CD4-positive, alpha-beta T cell (primary cell): ENCODE results near the gene MRPS34. TPM values are rescaled to one million over a fixed set of nuclear protein-coding genes. Genes with fewer than 3 reads are reported as not detected.

Source experiments
- ATAC-seq: fragments of 200-7000 bp; cut with Tn5 transposase; one replicate; pipeline ENCODE4 v1.10.0; 2022; ENCODE audit warnings: mild to moderate bottlenecking; ENCODE audit not compliant: poor library complexity
- CTCF ChIA-PET: fragments of 350-600 bp; sonication (Branson Sonifier 250); formaldehyde crosslinking; loops from one replicate; lab custom pipeline; 2021; ENCODE audit warnings: antibody characterized with exemption, inconsistent platforms; lab: Charles Lee
- POLR2A ChIA-PET: fragments of 350-600 bp; sonication (Branson Sonifier 250); formaldehyde crosslinking; loops from one replicate; lab custom pipeline; 2021; ENCODE audit warnings: antibody characterized with exemption, inconsistent platforms; lab: Charles Lee
- DNase-seq, 14 experiments: peaks; one replicate each; pipeline ENCODE4 v3.0.0-alpha.2; 2013 to 2020; ENCODE audit warnings: mixed read lengths in 2 of 14
- H3K27ac ChIP-seq, 2 donors: one replicate each; pipeline versions ENCODE4 v1.5.1 to v1.7.0; 2013; ENCODE audit warnings: low read length in 2 of 2, low read depth in 1 of 2, mild to moderate bottlenecking in 1 of 2
- H3K27me3 ChIP-seq, 2 experiments: 1 replicate in 1 of 2; 2 replicates in 1 of 2; pipeline versions ENCODE4 v1.6.1 to v1.7.0; 2013; ENCODE audit warnings: low read length in 2 of 2, control low read depth in 1 of 2, mild to moderate bottlenecking in 1 of 2, moderate library complexity in 1 of 2; ENCODE audit not compliant: insufficient read depth in 2 of 2, control insufficient read depth in 1 of 2
- H3K36me3 ChIP-seq: one replicate; pipeline ENCODE4 v1.6.1; 2013; ENCODE audit warnings: low read length, control low read depth; ENCODE audit not compliant: insufficient read depth
- H3K4me1 ChIP-seq: one replicate; pipeline ENCODE4 v1.6.1; 2013; ENCODE audit warnings: low read length, control low read depth; ENCODE audit not compliant: insufficient read depth
- H3K4me3 ChIP-seq: one replicate; pipeline ENCODE4 v1.5.1; 2013; ENCODE audit warnings: mild to moderate bottlenecking, low read length, moderate library complexity
- H3K9me3 ChIP-seq, 2 experiments: 1 replicate in 1 of 2; 2 replicates in 1 of 2; pipeline versions ENCODE4 v1.6.1 to v1.7.0; 2013; ENCODE audit warnings: low read length in 2 of 2, mild to moderate bottlenecking in 2 of 2, control low read depth in 1 of 2, moderate library complexity in 1 of 2; ENCODE audit not compliant: control insufficient read depth in 1 of 2, insufficient read depth in 1 of 2
- H3K27ac Mint-ChIP-seq: one replicate; pipeline ENCODE4 v1.8.0; 2020; ENCODE audit warnings: mixed read lengths
- H3K27me3 Mint-ChIP-seq: one replicate; pipeline ENCODE4 v1.8.0; 2021; ENCODE audit warnings: mixed read lengths
- H3K36me3 Mint-ChIP-seq: one replicate; pipeline ENCODE4 v1.8.0; 2021; ENCODE audit warnings: low read depth, mixed read lengths
- H3K4me1 Mint-ChIP-seq: one replicate; pipeline ENCODE4 v1.8.0; 2021; ENCODE audit warnings: low read depth, mixed read lengths
- H3K4me3 Mint-ChIP-seq: one replicate; pipeline ENCODE4 v1.8.0; 2020; ENCODE audit warnings: mild to moderate bottlenecking, mixed read lengths
- H3K9me3 Mint-ChIP-seq: one replicate; pipeline ENCODE4 v1.8.0; 2020; ENCODE audit warnings: mixed read lengths
- intact Hi-C, 2 experiments: fragments of 100-400 bp; cut with DNase I in 1 of 2; cut with micrococcal nuclease in 1 of 2; formaldehyde crosslinking; loops; one replicate each; pipeline versions ENCODE4 v1.15.1 to v1.9.0; 2023 to 2025; cut with DNase I, micrococcal nuclease
- total RNA-seq, 174 experiments: library from RNA in 2 of 174; stranded (reverse) in 2 of 174; gene quantifications; one replicate each; pipeline ENCODE4 v1.2.3 and lab custom pipeline; 2021 to 2026
- TF ChIP-seq, protein P1 (sequence below): fragments of 200-600 bp; IDR thresholded peaks from one replicate; pipeline ENCODE4 v1.8.0; 2022; ENCODE audit warnings: antibody characterized with exemption, mild to moderate bottlenecking

The MRPS34 gene
- total RNA-seq, 2 experiments from 2014 or later, result 25.5 to 26.9 TPM

DNA sequence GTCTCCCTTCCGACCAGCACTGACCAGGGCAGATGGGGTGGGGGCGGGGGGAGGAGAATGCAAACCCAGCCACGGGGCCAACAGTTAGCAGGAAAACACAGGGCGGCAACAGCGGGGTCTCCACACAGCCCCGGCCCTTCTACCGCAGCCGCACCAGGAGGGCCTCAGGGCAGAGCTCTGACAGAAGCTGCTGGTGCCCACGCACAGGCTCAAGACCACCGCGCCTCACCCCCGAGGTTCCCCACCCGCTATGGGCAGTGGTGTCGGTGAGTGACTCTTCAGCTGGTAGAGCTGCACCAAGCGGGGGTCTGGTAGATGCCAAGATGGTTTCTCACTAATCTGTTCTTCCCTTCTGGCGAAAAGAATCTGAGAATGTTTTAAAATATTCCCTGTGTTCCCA is 37.6 kb upstream of the MRPS34 start:
- Mint-ChIP-seq H3K4me3 (no peak overlapping the region), H3K4me1 (peaks cover 6% of the 10 kb centered on the region), H3K27ac (no peak overlapping the region), H3K27me3 (no peaks in the 10 kb centered on the region), H3K9me3 (no peaks in the 10 kb centered on the region), H3K36me3 (peaks cover 55% of the 10 kb centered on the region)
- Histone ChIP-seq H3K27me3 (no peaks in the 10 kb centered on the region), H3K27ac (no peak overlapping the region), H3K9me3 (peaks cover 0 to 5% of the 10 kb centered on the region in 2 experiments), H3K4me3 (no peak overlapping the region), H3K36me3 (peaks cover 50% of the 10 kb centered on the region), H3K4me1 (peaks cover 3% of the 10 kb centered on the region)
- DNase-seq (no peak), ATAC-seq (no peak)
- intact Hi-C loops, result no loop called here
- ChIA-PET CTCF (no interaction called here), POLR2A (interaction anchor here (1.5 kb wide), 1 partner anchor 28 kb away, joined by 3 read pairs; the partner anchor contains the start of genes NUBP2 and SPSB3)
- TF ChIP-seq, protein P1, sequence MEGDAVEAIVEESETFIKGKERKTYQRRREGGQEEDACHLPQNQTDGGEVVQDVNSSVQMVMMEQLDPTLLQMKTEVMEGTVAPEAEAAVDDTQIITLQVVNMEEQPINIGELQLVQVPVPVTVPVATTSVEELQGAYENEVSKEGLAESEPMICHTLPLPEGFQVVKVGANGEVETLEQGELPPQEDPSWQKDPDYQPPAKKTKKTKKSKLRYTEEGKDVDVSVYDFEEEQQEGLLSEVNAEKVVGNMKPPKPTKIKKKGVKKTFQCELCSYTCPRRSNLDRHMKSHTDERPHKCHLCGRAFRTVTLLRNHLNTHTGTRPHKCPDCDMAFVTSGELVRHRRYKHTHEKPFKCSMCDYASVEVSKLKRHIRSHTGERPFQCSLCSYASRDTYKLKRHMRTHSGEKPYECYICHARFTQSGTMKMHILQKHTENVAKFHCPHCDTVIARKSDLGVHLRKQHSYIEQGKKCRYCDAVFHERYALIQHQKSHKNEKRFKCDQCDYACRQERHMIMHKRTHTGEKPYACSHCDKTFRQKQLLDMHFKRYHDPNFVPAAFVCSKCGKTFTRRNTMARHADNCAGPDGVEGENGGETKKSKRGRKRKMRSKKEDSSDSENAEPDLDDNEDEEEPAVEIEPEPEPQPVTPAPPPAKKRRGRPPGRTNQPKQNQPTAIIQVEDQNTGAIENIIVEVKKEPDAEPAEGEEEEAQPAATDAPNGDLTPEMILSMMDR, result no peak

DNA sequence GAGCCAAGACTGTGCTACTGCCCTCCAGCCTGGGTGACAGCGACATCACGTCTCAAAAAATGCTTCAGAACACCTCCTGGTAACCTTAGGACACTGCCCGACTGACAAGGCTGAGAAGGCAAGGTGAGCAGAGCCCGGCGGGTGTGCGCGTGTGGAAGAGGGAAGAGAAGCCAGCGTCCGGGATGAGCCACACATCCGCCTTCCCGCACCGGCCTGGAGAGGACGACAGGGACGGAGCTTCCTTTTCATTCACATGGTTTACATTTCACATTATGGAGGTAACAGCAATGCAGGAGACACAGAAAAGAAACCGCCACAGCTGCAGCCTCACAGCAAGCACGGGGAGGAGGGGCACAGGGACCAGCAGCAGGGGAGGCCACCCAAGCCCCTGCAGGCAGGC is 37.2 kb upstream of the MRPS34 start:
- TF ChIP-seq, protein P1, result no peak
- H3K27ac Mint-ChIP-seq, result no peak overlapping the region
- H3K9me3 Mint-ChIP-seq, result no peaks in the 10 kb centered on the region
- CTCF ChIA-PET, result no interaction called here
- peaks cover 55% of the 10 kb centered on the region for H3K36me3 Mint-ChIP-seq
- H3K9me3 ChIP-seq, result peaks cover 0 to 5% of the 10 kb centered on the region in 2 experiments
- H3K4me3 Mint-ChIP-seq, result no peak overlapping the region
- DNase-seq, result no peak
- POLR2A ChIA-PET, result interaction anchor here (1.5 kb wide), 1 partner anchor 27 kb away, joined by 3 read pairs; the partner anchor contains the start of genes NUBP2 and SPSB3
- H3K27me3 ChIP-seq, result no peaks in the 10 kb centered on the region
- no peak overlapping the region for H3K4me3 ChIP-seq
- peaks cover 49% of the 10 kb centered on the region for H3K36me3 ChIP-seq
- H3K27ac ChIP-seq, result no peak overlapping the region
- intact Hi-C loops, result no loop called here
- H3K4me1 Mint-ChIP-seq, result peaks cover 6% of the 10 kb centered on the region
- ATAC-seq, result no peak
- peaks cover 3% of the 10 kb centered on the region for H3K4me1 ChIP-seq
- no peaks in the 10 kb centered on the region for H3K27me3 Mint-ChIP-seq

DNA sequence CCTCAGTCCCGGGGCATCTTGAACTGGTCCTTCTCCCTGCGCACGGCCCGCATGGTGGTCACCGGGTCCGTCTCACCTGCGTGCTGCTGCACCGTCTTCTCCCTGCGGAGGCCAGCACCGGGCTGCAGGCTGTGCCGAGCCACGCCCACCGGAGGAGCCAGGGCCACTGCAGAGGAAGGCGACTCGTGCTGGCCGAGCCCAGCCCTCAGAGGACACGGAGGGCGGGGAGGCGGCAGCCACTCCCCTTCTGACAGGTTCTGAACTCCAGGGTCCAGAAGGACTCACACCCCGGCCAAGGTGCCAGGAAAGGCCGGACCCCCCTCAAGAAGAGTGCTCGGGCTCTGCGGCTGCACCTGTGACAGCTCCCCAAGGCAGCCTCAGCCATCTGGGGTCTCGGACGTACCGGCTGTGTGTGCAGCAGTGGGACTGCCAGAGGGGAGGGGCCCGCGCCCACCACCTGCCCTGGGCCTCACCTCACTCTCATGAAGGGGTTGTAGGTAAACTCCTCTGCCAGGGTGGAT is 36.4 kb upstream of the MRPS34 start:
- TF ChIP-seq, protein P1, result no peak
- ChIA-PET CTCF (no interaction called here), POLR2A (interaction anchor here (1.5 kb wide), 1 partner anchor 27 kb away, joined by 3 read pairs; the partner anchor contains the start of genes NUBP2 and SPSB3)
- no peaks in the 10 kb centered on the region for H3K9me3 Mint-ChIP-seq
- peaks cover 55% of the 10 kb centered on the region for H3K36me3 Mint-ChIP-seq
- no peak overlapping the region for H3K4me3 Mint-ChIP-seq
- intact Hi-C loops, result no loop called here
- Histone ChIP-seq H3K27ac (no peak overlapping the region), H3K4me3 (no peak overlapping the region), H3K27me3 (no peaks in the 10 kb centered on the region), H3K9me3 (peaks cover 0 to 5% of the 10 kb centered on the region in 2 experiments), H3K4me1 (peaks cover 3% of the 10 kb centered on the region), H3K36me3 (peaks cover 49% of the 10 kb centered on the region)
- ATAC-seq (no peak), DNase-seq (peak in 1 of 14 experiments; percentile 27)
- H3K27ac Mint-ChIP-seq, result no peak overlapping the region
- no peaks in the 10 kb centered on the region for H3K27me3 Mint-ChIP-seq
- H3K4me1 Mint-ChIP-seq, result peaks cover 6% of the 10 kb centered on the region
